ENCODE data around the gene KIAA1958. TPM values are rescaled to one million over a fixed set of nuclear protein-coding genes. Genes with fewer than 3 reads are reported as not detected.

Gene KIAA1958
- polyA plus RNA-seq, 3 donors: 1.9 to 4.2 (median 1.9) TPM

DNA sequence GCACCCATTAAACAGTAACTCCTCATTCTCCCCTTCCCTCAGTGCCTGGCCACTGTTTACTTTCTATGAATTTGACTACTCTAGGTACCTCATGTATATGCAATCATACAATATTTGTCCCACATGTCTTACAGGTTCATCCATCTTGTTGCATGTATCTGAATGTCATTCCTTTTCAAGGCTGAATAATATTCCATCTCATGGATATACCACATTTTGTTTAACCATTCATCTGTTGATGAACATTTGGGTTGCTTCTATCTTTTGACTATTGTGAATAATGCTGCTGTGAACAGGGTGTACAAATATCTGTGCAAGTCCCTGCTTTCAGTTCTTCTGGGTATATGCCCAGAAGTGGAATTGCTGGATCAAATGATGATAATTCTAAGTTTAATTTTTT is 190.4 kb downstream of the KIAA1958 start:
- H3K36me3 ChIP-seq (replicated peaks in 1 of 2; ENCODE audit: control insufficient read depth in 1 of 2, insufficient read depth in 2 of 2, low read length in 2 of 2): no peaks in the 10 kb centered on the region
- intact Hi-C loops (cut with micrococcal nuclease): no loop called here
- Mint-ChIP-seq H3K27me3 (ENCODE audit: low read depth in 3 of 3) (peaks cover 2 to 9% (median 2%) of the 10 kb centered on the region in 3 donors), H3K4me1 (no peaks in the 10 kb centered on the region), H3K9me3 (peaks cover 14 to 24% (median 19%) of the 10 kb centered on the region in 7 donors), H3K36me3 (no peaks in the 10 kb centered on the region), H3K4me3 (no peak overlapping the region), H3K27ac (no peak overlapping the region)
- TF ChIP-seq, protein P1, sequence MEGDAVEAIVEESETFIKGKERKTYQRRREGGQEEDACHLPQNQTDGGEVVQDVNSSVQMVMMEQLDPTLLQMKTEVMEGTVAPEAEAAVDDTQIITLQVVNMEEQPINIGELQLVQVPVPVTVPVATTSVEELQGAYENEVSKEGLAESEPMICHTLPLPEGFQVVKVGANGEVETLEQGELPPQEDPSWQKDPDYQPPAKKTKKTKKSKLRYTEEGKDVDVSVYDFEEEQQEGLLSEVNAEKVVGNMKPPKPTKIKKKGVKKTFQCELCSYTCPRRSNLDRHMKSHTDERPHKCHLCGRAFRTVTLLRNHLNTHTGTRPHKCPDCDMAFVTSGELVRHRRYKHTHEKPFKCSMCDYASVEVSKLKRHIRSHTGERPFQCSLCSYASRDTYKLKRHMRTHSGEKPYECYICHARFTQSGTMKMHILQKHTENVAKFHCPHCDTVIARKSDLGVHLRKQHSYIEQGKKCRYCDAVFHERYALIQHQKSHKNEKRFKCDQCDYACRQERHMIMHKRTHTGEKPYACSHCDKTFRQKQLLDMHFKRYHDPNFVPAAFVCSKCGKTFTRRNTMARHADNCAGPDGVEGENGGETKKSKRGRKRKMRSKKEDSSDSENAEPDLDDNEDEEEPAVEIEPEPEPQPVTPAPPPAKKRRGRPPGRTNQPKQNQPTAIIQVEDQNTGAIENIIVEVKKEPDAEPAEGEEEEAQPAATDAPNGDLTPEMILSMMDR (IDR thresholded peaks at IDR 0.05): no peak
- H3K4me1 ChIP-seq (ENCODE audit: control insufficient read depth in 1 of 2, insufficient read depth in 2 of 2, low read length in 2 of 2): no peaks in the 10 kb centered on the region
- peaks cover 11 to 19% of the 10 kb centered on the region in 2 donors for H3K9me3 ChIP-seq (replicated peaks in 1 of 2; ENCODE audit: control insufficient read depth in 1 of 2, insufficient read depth in 1 of 2, low read length in 2 of 2)
- H3K9ac ChIP-seq (ENCODE audit: insufficient read depth, low read length, poor library complexity, severe bottlenecking): no peak overlapping the region
- no peaks in the 10 kb centered on the region for H3K79me2 ChIP-seq (ENCODE audit: insufficient read depth, low read length)
- no peak overlapping the region for H2AFZ ChIP-seq (ENCODE audit: insufficient read depth, low read depth, low read length, poor library complexity, severe bottlenecking)
- no peaks in the 10 kb centered on the region for H4K20me1 ChIP-seq (ENCODE audit: insufficient read depth, low read length)
- H3K4me3 ChIP-seq (replicated peaks in 1 of 3; ENCODE audit: low read depth in 2 of 3, low read length in 3 of 3): no peak overlapping the region
- no peaks in the 10 kb centered on the region for H3K27me3 ChIP-seq (ENCODE audit: control insufficient read depth in 2 of 2, insufficient read depth in 2 of 2, low read length in 2 of 2)
- DNase-seq: no peak
- no peak overlapping the region for H3K4me2 ChIP-seq (replicated peaks; ENCODE audit: extremely low read depth, low read length, poor library complexity, severe bottlenecking)
- H3K27ac ChIP-seq (ENCODE audit: low read depth in 1 of 2, low read length in 2 of 2): no peak overlapping the region

DNA sequence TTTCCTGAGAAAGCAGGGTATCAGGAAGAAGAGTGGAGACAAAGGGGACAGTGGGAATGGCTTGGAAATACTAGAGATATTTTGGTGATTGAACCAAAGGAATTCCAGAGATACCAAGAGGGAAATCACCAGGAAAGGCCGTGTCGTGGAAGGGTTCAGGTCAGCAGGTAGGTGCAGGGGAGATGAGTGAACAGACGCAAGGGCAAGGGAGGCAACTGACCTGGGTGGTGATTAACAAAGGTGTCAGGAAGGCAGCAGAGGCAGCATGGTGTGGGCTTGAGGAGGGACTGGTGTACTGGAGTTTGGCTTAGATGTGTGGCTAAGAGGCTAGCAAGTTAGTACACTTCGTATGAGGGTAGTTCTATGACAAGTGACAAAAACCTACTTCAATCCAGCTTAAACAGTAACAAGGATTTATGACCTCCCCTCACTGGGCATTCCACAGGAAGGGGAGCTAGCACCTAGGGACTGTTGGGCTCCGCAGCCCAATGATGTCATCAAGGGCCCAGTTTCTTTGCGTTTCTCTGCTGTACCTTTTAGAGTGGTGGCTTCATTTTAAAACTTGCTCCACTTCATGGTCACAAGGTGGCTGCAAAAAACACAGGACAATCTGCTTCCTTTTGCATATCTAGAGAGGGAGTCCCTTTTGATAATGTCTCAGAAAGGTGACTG is 194.2 kb downstream of the KIAA1958 start:
- Histone ChIP-seq H3K79me2 (ENCODE audit: insufficient read depth, low read length) (no peaks in the 10 kb centered on the region), H3K4me3 (replicated peaks in 1 of 3; ENCODE audit: low read depth in 2 of 3, low read length in 3 of 3) (no peak overlapping the region), H3K27me3 (ENCODE audit: control insufficient read depth in 2 of 2, insufficient read depth in 2 of 2, low read length in 2 of 2) (no peaks in the 10 kb centered on the region), H3K4me2 (replicated peaks; ENCODE audit: extremely low read depth, low read length, poor library complexity, severe bottlenecking) (no peak overlapping the region), H3K4me1 (ENCODE audit: control insufficient read depth in 1 of 2, insufficient read depth in 2 of 2, low read length in 2 of 2) (no peaks in the 10 kb centered on the region), H3K9me3 (replicated peaks in 1 of 2; ENCODE audit: control insufficient read depth in 1 of 2, insufficient read depth in 1 of 2, low read length in 2 of 2) (peaks cover 11 to 19% of the 10 kb centered on the region in 2 donors), H2AFZ (ENCODE audit: insufficient read depth, low read depth, low read length, poor library complexity, severe bottlenecking) (no peak overlapping the region), H3K9ac (ENCODE audit: insufficient read depth, low read length, poor library complexity, severe bottlenecking) (no peak overlapping the region), H3K36me3 (replicated peaks in 1 of 2; ENCODE audit: control insufficient read depth in 1 of 2, insufficient read depth in 2 of 2, low read length in 2 of 2) (peaks cover 4 to 14% of the 10 kb centered on the region in 2 donors), H4K20me1 (ENCODE audit: insufficient read depth, low read length) (no peaks in the 10 kb centered on the region), H3K27ac (ENCODE audit: low read depth in 1 of 2, low read length in 2 of 2) (no peak overlapping the region)
- no peaks in the 10 kb centered on the region for H3K4me1 Mint-ChIP-seq
- H3K27ac Mint-ChIP-seq: peak overlapping the region in 2 of 7 donors; percentile 27 to 42
- peaks cover 0 to 5% (median 2%) of the 10 kb centered on the region in 3 donors for H3K27me3 Mint-ChIP-seq (ENCODE audit: low read depth in 3 of 3)
- DNase-seq: no peak
- TF ChIP-seq, protein P1 (IDR thresholded peaks at IDR 0.05): no peak
- peaks cover 13 to 25% (median 19%) of the 10 kb centered on the region in 7 donors for H3K9me3 Mint-ChIP-seq
- H3K4me3 Mint-ChIP-seq: no peak overlapping the region
- WGBS (ENCODE audit: insufficient coverage): 100% methylated on average over 5 of the region's 6 CpGs
- H3K36me3 Mint-ChIP-seq: peaks cover 10% of the 10 kb centered on the region in 2 donors
- intact Hi-C loops (cut with micrococcal nuclease): no loop called here

Data from CD14-positive monocyte (primary cell).